ACC112 (cell line): Measurements from ENCODE around the gene NVL.

Experiments used
- H2AFZ ChIP-seq: fragments of 200-600 bp; sonication (generic); one replicate; pipeline ENCODE4 v1.6.0; 2017; ENCODE audit warnings: antibody characterized with exemption, low read length; ENCODE audit not compliant: unreplicated experiment
- H3K27ac ChIP-seq: fragments of 200-600 bp; sonication (generic); 2 replicates; pipeline ENCODE4 v1.5.1; 2014; ENCODE audit warnings: low read depth, mild to moderate bottlenecking, antibody characterized with exemption, low read length, moderate library complexity
- H3K27me3 ChIP-seq: fragments of 200-600 bp; sonication (generic); 2 replicates; pipeline ENCODE4 v1.6.1; 2014; ENCODE audit warnings: mild to moderate bottlenecking, antibody characterized with exemption, low read length, moderate library complexity, mixed read lengths; ENCODE audit not compliant: insufficient read depth
- H3K36me3 ChIP-seq: fragments of 200-600 bp; sonication (generic); 2 replicates; pipeline ENCODE4 v1.6.1; 2016; ENCODE audit warnings: mild to moderate bottlenecking, antibody characterized with exemption, low read length, moderate library complexity, mixed read lengths; ENCODE audit not compliant: insufficient read depth
- H3K4me1 ChIP-seq: fragments of 200-600 bp; sonication (generic); one replicate; pipeline ENCODE4 v1.6.1; 2016; ENCODE audit warnings: low read length, mixed read lengths; ENCODE audit not compliant: insufficient read depth, unreplicated experiment, control insufficient read depth
- H3K4me3 ChIP-seq: fragments of 200-600 bp; sonication (generic); 2 replicates; pipeline ENCODE4 v1.5.1; 2014; ENCODE audit warnings: mild to moderate bottlenecking, low read depth, low read length
- H3K79me2 ChIP-seq: fragments of 200-600 bp; sonication (generic); one replicate; pipeline ENCODE4 v1.6.0; 2016; ENCODE audit warnings: low read length; ENCODE audit not compliant: control insufficient read depth, unreplicated experiment, insufficient read depth

The NVL gene

DNA sequence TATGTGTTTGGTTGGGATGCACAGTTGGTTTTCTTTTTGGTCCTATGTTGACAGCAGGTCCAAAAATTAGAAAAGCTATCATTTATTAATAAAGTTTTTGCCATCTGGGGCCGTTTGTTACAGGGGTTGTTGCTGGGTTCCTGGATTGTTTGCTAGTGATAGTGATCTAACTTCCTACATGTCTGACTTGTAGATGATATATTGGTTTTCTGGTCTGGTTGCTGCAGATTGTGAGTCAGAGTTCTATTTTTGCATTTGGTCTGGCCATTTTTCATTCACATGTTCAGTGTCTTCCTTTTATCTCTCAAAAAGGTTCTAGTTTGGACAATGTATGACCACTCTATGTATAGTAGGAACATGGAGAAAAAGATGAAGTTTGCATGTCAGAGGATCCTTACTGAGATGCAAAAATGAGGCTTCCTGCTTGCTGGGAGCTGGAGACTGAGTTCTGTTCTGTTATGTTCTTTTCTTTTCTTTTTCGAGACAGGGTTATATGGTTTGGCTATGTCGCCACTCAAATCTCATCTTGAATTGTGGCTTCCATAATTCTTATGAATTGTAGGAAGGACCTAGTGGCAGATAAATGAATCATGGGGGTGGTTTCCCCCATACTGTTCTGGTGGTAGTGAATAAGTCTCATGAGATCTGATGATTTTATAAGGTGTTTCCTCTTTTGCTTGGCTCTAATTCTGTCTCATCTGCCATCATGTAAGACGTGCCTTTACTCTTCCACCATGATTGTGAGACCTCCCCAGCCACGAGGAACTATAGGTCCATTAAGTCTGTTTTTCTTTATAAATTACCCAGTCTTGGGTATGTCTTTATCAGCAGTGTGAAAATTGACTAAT lies 4.2 kb upstream of the NVL start:
- Histone ChIP-seq H2AFZ (no peak overlapping the region), H3K27ac (peak overlapping the region; percentile 16; the same call in 1 of the 2 replicates), H3K27me3 (no peaks in the 10 kb centered on the region)

GRCh38 chr1:224333309-224333926 lies 3.4 kb upstream of the NVL start:
- peak overlapping the region; percentile 16; the same call in 1 of the 2 replicates for H3K27ac ChIP-seq
- peak overlapping the region; percentile 44 for H2AFZ ChIP-seq
- peaks cover 14% of the 10 kb centered on the region for H3K79me2 ChIP-seq
- no peaks in the 10 kb centered on the region for H3K36me3 ChIP-seq
- peak overlapping the region; percentile 5; the same call in 1 of the 2 replicates for H3K4me3 ChIP-seq
- H3K4me1 ChIP-seq, result peaks cover 10% of the 10 kb centered on the region
- no peaks in the 10 kb centered on the region for H3K27me3 ChIP-seq

More for the DNA sequence above, 4.2 kb upstream of the NVL start:
- Histone ChIP-seq H3K4me3 (peak overlapping the region; percentile 5; the same call in 1 of the 2 replicates), H3K79me2 (peaks cover 8% of the 10 kb centered on the region), H3K36me3 (no peaks in the 10 kb centered on the region), H3K4me1 (peaks cover 7% of the 10 kb centered on the region)

DNA sequence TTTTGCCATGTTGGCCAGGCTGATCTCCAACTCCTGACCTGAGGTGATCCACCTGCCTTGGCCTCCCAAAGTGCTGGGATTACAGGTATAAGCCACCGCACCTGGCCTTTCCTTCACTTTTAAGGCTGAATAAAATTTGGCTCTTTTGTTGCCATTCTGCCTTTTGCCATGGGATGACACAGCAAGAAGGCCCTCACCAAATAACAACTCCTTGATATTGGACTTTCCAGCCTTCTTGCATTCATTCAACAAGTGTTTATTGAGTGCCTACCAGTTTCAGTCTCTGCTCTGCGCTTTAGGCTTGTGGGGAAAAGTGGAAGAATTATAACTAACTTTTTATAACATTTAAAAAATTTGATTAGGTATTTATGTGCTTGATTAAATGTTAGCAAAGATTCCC lies 1.9 kb upstream of the NVL start:
- Histone ChIP-seq H3K27me3 (no peaks in the 10 kb centered on the region), H2AFZ (no peak overlapping the region), H3K27ac (no peak overlapping the region), H3K4me1 (peaks cover 16% of the 10 kb centered on the region), H3K4me3 (no peak overlapping the region), H3K79me2 (peaks cover 28% of the 10 kb centered on the region), H3K36me3 (peaks cover 4% of the 10 kb centered on the region; the same call in 1 of the 2 replicates)

GRCh38 chr1:224331326-224331725 lies 1.4 kb upstream of the NVL start:
- H3K79me2 ChIP-seq, result peaks cover 31% of the 10 kb centered on the region
- H3K4me1 ChIP-seq, result peaks cover 16% of the 10 kb centered on the region
- H3K36me3 ChIP-seq, result peaks cover 4% of the 10 kb centered on the region; the same call in 1 of the 2 replicates
- H3K27me3 ChIP-seq, result no peaks in the 10 kb centered on the region
- peak overlapping the region; percentile 91; the same call in 1 of the 2 replicates for H3K4me3 ChIP-seq
- peak overlapping the region; percentile 95 for H2AFZ ChIP-seq
- no peak overlapping the region for H3K27ac ChIP-seq

DNA sequence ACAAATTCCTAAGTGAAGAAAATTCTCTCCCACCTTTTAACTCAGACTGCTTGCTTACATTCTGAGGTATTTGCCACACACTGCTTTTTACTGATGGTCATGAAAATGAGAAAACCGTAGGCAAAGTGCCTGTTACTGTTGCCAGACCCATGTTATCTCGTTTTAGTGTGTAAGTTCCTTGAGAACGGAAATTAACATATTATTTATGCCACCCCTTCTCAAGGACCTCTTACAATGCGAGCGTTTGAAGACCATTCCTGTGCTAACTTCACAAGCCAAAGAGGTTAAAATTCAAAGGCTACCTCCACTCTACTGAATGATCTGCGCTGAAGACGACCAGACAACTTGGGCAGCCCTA lies 509 bp downstream of the NVL start:
- peaks cover 41% of the 10 kb centered on the region for H3K79me2 ChIP-seq
- H3K4me3 ChIP-seq, result peak overlapping the region; percentile 91
- peak overlapping the region; percentile 91; the same call in 1 of the 2 replicates for H3K27ac ChIP-seq
- peak overlapping the region; percentile 95 for H2AFZ ChIP-seq
- no peaks in the 10 kb centered on the region for H3K27me3 ChIP-seq
- peaks cover 15% of the 10 kb centered on the region for H3K4me1 ChIP-seq
- peaks cover 4% of the 10 kb centered on the region; the same call in 1 of the 2 replicates for H3K36me3 ChIP-seq

DNA sequence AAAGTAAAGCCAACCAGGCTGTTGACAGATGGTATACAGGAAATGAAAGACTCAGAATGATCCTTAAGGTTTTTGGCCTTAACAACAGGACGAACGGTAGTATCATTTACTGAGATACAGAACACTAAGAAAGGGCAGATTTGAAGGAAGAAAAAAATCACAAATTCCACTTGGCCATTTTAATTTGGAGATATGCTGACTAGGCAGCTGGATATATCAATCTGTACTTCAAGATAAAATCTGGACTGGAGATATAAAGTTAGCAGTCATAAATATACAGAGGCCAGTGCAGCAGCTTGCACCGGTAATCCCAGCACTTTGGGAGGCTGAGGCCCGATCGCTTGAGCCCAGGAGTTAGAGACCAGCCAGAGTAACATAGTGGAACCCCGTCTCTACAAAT lies 1.3 kb downstream of the NVL start:
- H3K4me3 ChIP-seq, result peak overlapping the region; percentile 91
- peaks cover 46% of the 10 kb centered on the region for H3K79me2 ChIP-seq
- peaks cover 9% of the 10 kb centered on the region for H3K4me1 ChIP-seq
- H3K36me3 ChIP-seq, result peaks cover 4% of the 10 kb centered on the region; the same call in 1 of the 2 replicates
- H2AFZ ChIP-seq, result no peak overlapping the region
- H3K27me3 ChIP-seq, result no peaks in the 10 kb centered on the region
- H3K27ac ChIP-seq, result no peak overlapping the region

DNA sequence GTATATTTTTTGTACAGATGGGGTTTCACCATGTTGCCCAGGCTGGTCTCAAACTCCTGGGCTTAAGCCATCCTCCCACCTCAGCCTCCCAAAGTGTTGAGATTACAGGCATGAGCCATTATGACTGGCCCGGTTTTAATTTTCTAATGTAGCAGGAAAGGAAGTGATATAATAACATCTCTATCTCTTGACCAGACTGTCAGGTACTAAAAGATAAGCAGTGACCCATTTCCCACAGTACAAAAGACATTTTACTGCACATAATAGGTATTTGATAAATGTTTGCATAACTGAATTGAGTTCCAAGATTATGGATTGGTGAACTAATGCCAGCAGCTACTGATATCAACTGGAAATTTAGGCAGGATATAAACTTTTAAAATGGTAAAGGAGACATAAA lies 4.0 kb downstream of the NVL start:
- no peak overlapping the region for H3K4me3 ChIP-seq
- no peak overlapping the region for H2AFZ ChIP-seq
- H3K4me1 ChIP-seq, result peaks cover 9% of the 10 kb centered on the region
- H3K27me3 ChIP-seq, result no peaks in the 10 kb centered on the region
- peaks cover 4% of the 10 kb centered on the region; the same call in 1 of the 2 replicates for H3K36me3 ChIP-seq
- no peak overlapping the region for H3K27ac ChIP-seq
- peaks cover 59% of the 10 kb centered on the region for H3K79me2 ChIP-seq

GRCh38 chr1:224321706-224322105 lies 8.3 kb downstream of the NVL start:
- no peaks in the 10 kb centered on the region for H3K4me1 ChIP-seq
- H2AFZ ChIP-seq, result no peak overlapping the region
- H3K4me3 ChIP-seq, result no peak overlapping the region
- no peaks in the 10 kb centered on the region for H3K27me3 ChIP-seq
- no peak overlapping the region for H3K27ac ChIP-seq
- H3K79me2 ChIP-seq, result peaks cover 46% of the 10 kb centered on the region
- H3K36me3 ChIP-seq, result peaks cover 7% of the 10 kb centered on the region; the same call in 1 of the 2 replicates

GRCh38 chr1:224317383-224318045 lies 12.5 kb downstream of the NVL start:
- no peak overlapping the region for H3K27ac ChIP-seq
- peak overlapping the region; percentile 38 for H2AFZ ChIP-seq
- H3K4me1 ChIP-seq, result no peaks in the 10 kb centered on the region
- peaks cover 21% of the 10 kb centered on the region for H3K79me2 ChIP-seq
- H3K36me3 ChIP-seq, result peaks cover 7% of the 10 kb centered on the region; the same call in 1 of the 2 replicates
- no peaks in the 10 kb centered on the region for H3K27me3 ChIP-seq
- no peak overlapping the region for H3K4me3 ChIP-seq

DNA sequence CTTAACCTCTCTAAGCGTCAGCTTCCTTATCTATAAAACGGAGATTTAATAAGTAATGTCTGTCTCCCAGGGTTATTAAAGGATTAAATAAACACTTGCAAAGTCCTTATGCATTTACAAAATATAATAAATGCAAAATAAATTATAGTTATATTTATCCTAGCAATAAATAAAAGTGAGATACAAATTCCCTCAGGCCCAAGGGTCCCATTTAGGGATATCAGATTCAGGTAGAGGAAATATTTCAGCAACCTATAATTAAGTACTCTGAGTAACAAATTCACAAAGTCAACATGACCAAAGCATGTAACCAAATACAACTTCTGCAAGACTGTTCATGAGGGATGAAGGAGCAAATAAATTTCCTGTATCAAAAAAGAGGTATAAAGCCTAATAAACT lies 17.9 kb downstream of the NVL start:
- peaks cover 4% of the 10 kb centered on the region for H3K4me1 ChIP-seq
- no peak overlapping the region for H3K27ac ChIP-seq
- H3K79me2 ChIP-seq, result peaks cover 2% of the 10 kb centered on the region
- H3K4me3 ChIP-seq, result no peak overlapping the region
- H3K27me3 ChIP-seq, result no peaks in the 10 kb centered on the region
- H2AFZ ChIP-seq, result no peak overlapping the region
- H3K36me3 ChIP-seq, result peaks cover 6% of the 10 kb centered on the region; the same call in 1 of the 2 replicates
